Muscle layer of colon (tissue), 2 donors: ENCODE results near the gene PYGO1.
"Not testable (repeated sequence)": the region's sequence is repeated elsewhere in the genome, so short reads cannot be mapped to it uniquely, and the experiment has no call there.

Experiments used
- H3K27ac ChIP-seq: one replicate; pipeline ENCODE4 v1.7.0; 2013; ENCODE audit warnings: low read depth, mild to moderate bottlenecking, low read length, moderate library complexity
- H3K27me3 ChIP-seq, 2 donors: one replicate each; pipeline ENCODE4 v1.7.0; 2013; ENCODE audit warnings: low read length in 2 of 2, mild to moderate bottlenecking in 2 of 2; ENCODE audit not compliant: insufficient read depth in 2 of 2, control insufficient read depth in 1 of 2
- H3K36me3 ChIP-seq: one replicate; pipeline ENCODE4 v1.7.0; 2013; ENCODE audit warnings: mild to moderate bottlenecking, low read length; ENCODE audit not compliant: insufficient read depth
- H3K4me1 ChIP-seq: one replicate; pipeline ENCODE4 v1.7.0; 2013; ENCODE audit warnings: mild to moderate bottlenecking, low read length; ENCODE audit not compliant: insufficient read depth
- H3K4me3 ChIP-seq, 2 donors: one replicate each; pipeline ENCODE4 v1.7.0; 2013; ENCODE audit warnings: low read length in 2 of 2, low read depth in 1 of 2, mild to moderate bottlenecking in 1 of 2, moderate library complexity in 1 of 2
- H3K9ac ChIP-seq: one replicate; pipeline ENCODE4 v1.7.0; 2013; ENCODE audit warnings: low read length
- H3K9me3 ChIP-seq: one replicate; pipeline ENCODE4 v1.7.0; 2013; ENCODE audit warnings: mild to moderate bottlenecking, low read length
- donor health status: abdominal sarcoma.
- donor health status: Adenocarcinoma of cecum.

The PYGO1 gene

DNA sequence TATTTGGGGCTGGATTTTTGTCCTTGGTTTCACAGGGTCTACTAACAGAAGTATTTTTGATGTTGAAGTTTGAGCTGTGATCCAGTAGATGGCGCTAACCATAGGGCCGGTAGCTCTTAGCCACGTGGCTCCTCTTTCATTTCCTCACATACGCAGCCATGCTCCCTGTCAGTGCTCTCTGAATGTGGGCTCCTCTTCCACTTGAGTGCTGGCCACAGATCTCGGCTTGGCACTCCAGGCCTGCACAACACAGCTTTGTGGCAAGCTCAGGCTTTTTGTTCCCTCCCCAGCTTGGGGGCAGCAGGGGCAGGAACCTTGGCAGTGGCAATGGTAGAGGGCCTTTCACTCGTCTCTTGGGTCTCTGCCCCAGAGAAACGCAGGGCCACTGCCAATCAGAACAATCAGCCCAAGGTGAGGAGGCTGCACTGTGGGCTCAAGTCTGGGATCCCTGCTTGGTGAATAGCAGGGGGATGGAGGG is 61.5 kb downstream of the PYGO1 start:
- no peaks in the 10 kb centered on the region for H3K9me3 ChIP-seq
- no peak overlapping the region for H3K9ac ChIP-seq
- no peaks in the 10 kb centered on the region for H3K36me3 ChIP-seq
- H3K4me3 ChIP-seq = no peak overlapping the region
- no peaks in the 10 kb centered on the region for H3K4me1 ChIP-seq
- H3K27me3 ChIP-seq = no peaks in the 10 kb centered on the region
- H3K27ac ChIP-seq = no peak overlapping the region

GRCh38 chr15:55522742-55523450 is 65.2 kb downstream of the PYGO1 start:
- H3K4me1 ChIP-seq = no peaks in the 10 kb centered on the region
- H3K4me3 ChIP-seq = no peak overlapping the region
- no peak overlapping the region for H3K9ac ChIP-seq
- H3K27me3 ChIP-seq = no peaks in the 10 kb centered on the region
- H3K9me3 ChIP-seq = no peaks in the 10 kb centered on the region
- H3K36me3 ChIP-seq = no peaks in the 10 kb centered on the region
- H3K27ac ChIP-seq = no peak overlapping the region

- H3K27me3 ChIP-seq = no peaks in the 10 kb centered on the region
- H3K4me1 ChIP-seq = no peaks in the 10 kb centered on the region
- H3K9ac ChIP-seq = no peak overlapping the region
Observed at GRCh38 chr15:55518641-55519040, 69.5 kb downstream of the PYGO1 start.

DNA sequence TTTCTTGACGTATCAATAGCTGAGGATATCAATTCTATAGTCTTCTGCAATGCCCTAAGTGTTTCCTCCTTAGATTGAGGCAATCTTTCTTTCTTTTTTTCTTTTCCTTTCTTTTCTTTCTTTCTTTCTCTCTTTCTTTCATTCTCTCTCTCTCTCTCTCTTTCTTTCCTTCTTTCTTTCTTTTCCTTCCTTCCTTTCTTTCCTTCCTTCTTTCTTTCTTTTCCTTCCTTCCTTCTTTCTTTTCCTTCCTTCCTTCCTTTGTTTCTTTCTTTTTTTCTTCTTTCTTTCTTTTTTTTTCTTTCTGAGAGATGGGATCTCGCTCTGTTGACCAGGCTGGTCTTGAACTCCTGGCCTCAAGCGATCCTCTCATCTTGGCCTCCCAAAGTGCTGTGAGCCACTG is 70.1 kb downstream of the PYGO1 start:
- Histone ChIP-seq H3K9ac (no peak overlapping the region), H3K27ac (no peak overlapping the region), H3K9me3 (no peaks in the 10 kb centered on the region), H3K4me1 (no peaks in the 10 kb centered on the region), H3K36me3 (no peaks in the 10 kb centered on the region), H3K27me3 (no peaks in the 10 kb centered on the region), H3K4me3 (no peak overlapping the region)

More at GRCh38 chr15:55518641-55519040, 69.5 kb downstream of the PYGO1 start:
- no peak overlapping the region for H3K27ac ChIP-seq
- H3K9me3 ChIP-seq = no peaks in the 10 kb centered on the region
- H3K4me3 ChIP-seq = no peak overlapping the region
- no peaks in the 10 kb centered on the region for H3K36me3 ChIP-seq

DNA sequence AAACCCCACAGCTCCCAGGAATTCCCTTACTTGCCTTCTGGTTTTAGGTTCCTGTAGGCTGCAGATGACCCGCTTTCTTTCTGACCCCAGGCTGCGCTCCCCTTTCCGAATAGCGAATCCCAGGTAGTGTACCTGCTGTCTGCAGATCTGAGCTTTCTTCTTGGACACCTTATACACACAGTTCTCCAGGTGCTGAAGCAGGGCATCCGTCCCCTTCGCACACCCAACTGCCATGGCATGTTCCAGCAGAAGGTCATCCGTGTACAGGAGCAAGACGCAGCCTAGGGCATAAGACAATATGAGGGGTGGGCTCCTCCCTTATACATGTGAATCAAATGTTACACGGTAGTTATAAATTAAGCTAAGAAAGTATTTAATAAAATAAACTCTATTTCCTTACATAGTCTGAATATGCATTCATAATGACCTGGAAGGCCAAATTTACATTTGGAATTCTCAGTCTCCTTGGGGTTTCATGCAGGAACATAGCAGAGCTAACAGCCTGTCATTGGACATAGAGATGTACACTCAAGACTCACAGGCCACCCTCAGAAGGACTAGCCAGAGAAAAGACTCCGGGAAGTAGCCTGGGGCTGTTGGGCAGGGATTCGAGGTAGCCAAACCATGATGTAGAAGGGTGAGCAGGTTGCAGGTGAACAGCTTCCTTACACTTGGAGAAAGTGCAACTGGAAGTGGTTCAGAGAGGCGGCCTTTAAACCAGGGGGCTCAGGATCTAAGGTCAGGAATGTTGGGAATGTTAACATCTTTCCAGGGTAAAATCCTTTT is 72.0 kb downstream of the PYGO1 start:
- Histone ChIP-seq H3K9ac (no peak overlapping the region), H3K36me3 (no peaks in the 10 kb centered on the region), H3K4me3 (no peak overlapping the region), H3K4me1 (no peaks in the 10 kb centered on the region), H3K9me3 (no peaks in the 10 kb centered on the region), H3K27ac (no peak overlapping the region), H3K27me3 (no peaks in the 10 kb centered on the region)

DNA sequence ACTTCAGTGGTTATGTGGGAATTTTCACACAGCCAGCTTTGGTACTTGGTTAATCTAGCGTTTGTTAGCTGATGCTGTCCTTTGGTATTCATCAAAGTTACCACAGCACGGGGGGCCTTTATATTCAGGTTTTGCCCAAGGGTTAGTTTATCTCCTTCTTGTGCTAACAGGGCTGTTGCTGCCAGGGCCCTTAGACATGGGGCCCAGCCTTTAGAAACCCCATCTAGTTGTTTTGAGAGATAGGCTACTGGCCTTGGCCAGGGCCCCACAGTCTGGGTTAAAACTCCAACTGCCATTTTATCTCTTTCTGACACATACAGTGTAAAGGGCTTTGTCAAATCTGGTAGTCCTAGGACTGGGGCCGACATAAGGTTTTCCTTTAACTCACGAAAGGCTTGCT is 72.7 kb downstream of the PYGO1 start:
- Histone ChIP-seq H3K36me3 (no peaks in the 10 kb centered on the region), H3K27me3 (no peaks in the 10 kb centered on the region), H3K9ac (no peak overlapping the region), H3K4me1 (no peaks in the 10 kb centered on the region), H3K27ac (no peak overlapping the region), H3K4me3 (no peak overlapping the region), H3K9me3 (no peaks in the 10 kb centered on the region)

- H3K27me3 ChIP-seq = no peaks in the 10 kb centered on the region
- H3K27ac ChIP-seq = no peak overlapping the region
- H3K9me3 ChIP-seq = no peaks in the 10 kb centered on the region
- H3K4me1 ChIP-seq = no peaks in the 10 kb centered on the region
- no peak overlapping the region for H3K4me3 ChIP-seq
- no peak overlapping the region for H3K9ac ChIP-seq
- H3K36me3 ChIP-seq = no peaks in the 10 kb centered on the region
Observed at GRCh38 chr15:55514414-55514850, 73.7 kb downstream of the PYGO1 start.

DNA sequence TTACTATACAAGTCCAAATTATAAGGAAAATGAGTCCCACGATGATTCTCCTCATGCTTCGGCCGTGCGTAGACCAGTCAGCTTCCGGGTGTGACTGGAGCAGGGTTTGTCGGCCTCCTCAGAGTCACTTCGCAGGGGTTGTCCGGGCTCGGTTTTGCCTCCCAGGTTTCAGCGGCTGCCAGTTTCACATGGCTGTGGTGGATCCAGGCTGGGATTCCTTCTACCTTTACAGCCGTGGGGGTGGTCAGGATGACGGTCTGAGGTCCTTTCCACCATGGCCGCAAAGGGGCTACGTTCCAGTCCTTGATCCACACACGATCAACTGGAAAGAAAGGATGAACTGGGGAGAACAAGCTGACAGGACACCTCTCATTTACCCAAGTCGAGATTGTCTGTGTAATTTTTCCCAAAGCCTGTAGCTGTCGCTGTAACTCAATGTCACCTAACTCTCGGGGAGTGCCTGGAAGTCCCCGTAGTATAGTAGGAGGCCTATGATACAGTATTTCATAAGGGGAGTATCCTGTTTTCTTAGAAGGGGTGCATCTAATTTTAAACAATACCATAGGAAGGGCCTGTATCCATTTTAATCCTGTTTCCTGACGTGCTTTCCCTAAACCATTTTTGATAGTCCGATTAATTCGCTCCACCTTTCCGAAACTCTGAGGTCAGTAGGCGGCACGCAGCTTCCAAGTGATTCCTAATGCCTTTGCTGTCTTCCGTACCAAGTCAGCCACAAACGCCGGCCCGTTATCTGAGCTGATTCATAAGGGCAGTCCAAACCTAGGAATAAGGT is 74.3 kb downstream of the PYGO1 start:
- H3K9me3 ChIP-seq, H3K4me3 ChIP-seq, H3K27ac ChIP-seq, H3K36me3 ChIP-seq, H3K4me1 ChIP-seq, H3K27me3 ChIP-seq, H3K9ac ChIP-seq: not testable (repeated sequence)

- no peaks in the 10 kb centered on the region for H3K9me3 ChIP-seq
- no peaks in the 10 kb centered on the region for H3K27me3 ChIP-seq
- no peak overlapping the region for H3K4me3 ChIP-seq
- no peak overlapping the region for H3K9ac ChIP-seq
- no peaks in the 10 kb centered on the region for H3K4me1 ChIP-seq
- H3K27ac ChIP-seq = no peak overlapping the region
- no peaks in the 10 kb centered on the region for H3K36me3 ChIP-seq
Observed at GRCh38 chr15:55513152-55513551, 75.0 kb downstream of the PYGO1 start.

DNA sequence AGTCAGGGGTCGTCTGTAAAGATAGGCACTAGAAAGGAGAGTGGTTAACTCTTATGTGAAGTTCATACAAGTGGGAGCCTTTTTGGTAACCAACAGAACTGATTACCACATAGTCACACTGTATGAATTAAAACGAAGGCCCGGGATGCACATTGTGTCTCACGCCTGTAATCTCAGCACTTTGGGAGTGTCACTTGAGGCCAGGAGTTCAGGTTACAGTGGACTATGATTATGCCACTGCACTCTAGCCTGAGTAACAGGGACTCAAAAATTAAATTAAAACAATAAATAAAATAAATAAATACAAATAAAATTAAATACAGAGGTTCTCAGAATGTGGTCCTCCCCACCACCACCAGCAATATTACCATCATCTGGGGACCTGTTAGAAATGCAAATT is 80.6 kb downstream of the PYGO1 start:
- H3K27me3 ChIP-seq = no peaks in the 10 kb centered on the region
- no peaks in the 10 kb centered on the region for H3K4me1 ChIP-seq
- H3K27ac ChIP-seq = no peak overlapping the region
- H3K9ac ChIP-seq = no peak overlapping the region
- H3K4me3 ChIP-seq = no peak overlapping the region
- no peaks in the 10 kb centered on the region for H3K36me3 ChIP-seq
- H3K9me3 ChIP-seq = no peaks in the 10 kb centered on the region

GRCh38 chr15:55505407-55505806 is 82.7 kb downstream of the PYGO1 start:
- H3K27me3 ChIP-seq, H3K36me3 ChIP-seq, H3K4me1 ChIP-seq, H3K4me3 ChIP-seq, H3K9ac ChIP-seq, H3K27ac ChIP-seq, H3K9me3 ChIP-seq: not testable (repeated sequence)
